ENCODE measurements around the gene LSM10. TPM values are rescaled to one million over a fixed set of nuclear protein-coding genes. Genes with fewer than 3 reads are reported as not detected.

LSM10 gene
- total RNA-seq, 2 experiments from 2014 or later: 44.7 to 47.5 TPM

DNA sequence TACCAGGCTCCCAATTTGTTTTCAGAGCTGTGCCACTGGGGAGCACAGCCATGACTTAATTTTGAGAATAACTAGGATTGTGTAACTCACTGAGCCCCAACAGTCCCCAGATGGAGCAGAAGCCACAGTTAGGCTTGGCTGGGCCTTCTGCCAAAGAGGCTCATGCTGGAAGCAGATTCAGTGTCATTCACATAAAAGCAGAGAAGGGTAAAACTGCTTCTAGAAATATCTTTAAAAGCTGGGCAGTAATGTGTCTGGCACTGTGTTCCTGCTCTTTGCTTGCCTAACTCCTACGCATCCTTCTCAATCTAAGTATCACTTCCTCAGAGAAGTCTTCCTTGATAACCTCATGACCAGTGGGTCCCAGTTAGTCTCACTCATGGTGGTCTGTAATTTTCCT, 32.3 kb downstream of the LSM10 start:
- ATAC-seq (no peak), DNase-seq (no peak)
- no peaks in the 10 kb centered on the region for H3K9me3 Mint-ChIP-seq (ENCODE audit: insufficient read depth)
- ChIA-PET CTCF (interaction anchor here (1.6 to 6.8 kb wide), 3 partner anchors 12 to 178 kb away, joined by 5 to 82 read pairs (median 5); no protein-coding TSS in a partner anchor), POLR2A (interaction anchor here (1.4 to 2.8 kb wide), 2 partner anchors 14 to 42 kb away, joined by 3 to 16 read pairs; no protein-coding TSS in a partner anchor)
- H3K4me1 Mint-ChIP-seq (ENCODE audit: low read depth): peaks cover 51% of the 10 kb centered on the region
- H3K36me3 Mint-ChIP-seq (ENCODE audit: low read depth): peaks cover 34% of the 10 kb centered on the region
- no peaks in the 10 kb centered on the region for H3K27me3 Mint-ChIP-seq (ENCODE audit: low read depth)
- H3K4me3 Mint-ChIP-seq: no peak overlapping the region
- peak overlapping the region; percentile 85 for H3K27ac Mint-ChIP-seq

DNA sequence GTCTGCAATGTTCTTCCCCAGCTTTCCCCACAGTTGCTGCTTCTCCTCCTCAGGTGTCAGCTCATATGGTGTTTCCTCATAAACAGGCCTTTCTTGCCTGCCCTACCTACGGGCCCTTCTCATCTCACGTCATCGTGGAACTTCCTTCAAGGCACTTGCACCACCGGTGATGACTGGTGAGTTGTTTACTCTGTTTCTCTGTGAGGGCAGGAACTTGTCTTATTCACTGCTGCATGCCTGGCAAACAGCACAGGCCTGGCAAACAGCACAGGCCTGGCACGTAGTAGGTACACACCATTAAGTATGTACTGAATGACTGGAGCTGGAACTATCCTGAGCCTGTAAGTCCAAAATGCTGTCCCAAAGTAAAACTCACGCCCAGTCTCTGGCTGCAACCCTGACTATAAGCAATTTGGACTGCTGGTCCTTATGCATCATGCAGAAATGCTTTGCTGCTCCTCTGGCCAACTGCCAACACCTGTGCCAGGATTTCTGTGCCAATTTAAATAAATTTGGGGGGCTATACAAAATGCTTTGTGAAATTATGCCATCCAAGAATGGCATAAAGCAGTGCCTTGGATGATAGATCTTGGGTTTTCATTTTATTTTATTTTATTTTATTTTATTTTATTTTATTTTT, 37.7 kb downstream of the LSM10 start:
- ChIA-PET POLR2A (interaction anchor here (1.2 kb wide), 1 partner anchor 9 kb away, joined by 3 read pairs; no protein-coding TSS in a partner anchor), CTCF (interaction anchor here (1.6 to 2.4 kb wide), 2 partner anchors 9 to 17 kb away, joined by 13 to 21 read pairs; no protein-coding TSS in a partner anchor)
- Mint-ChIP-seq H3K36me3 (ENCODE audit: low read depth) (peaks cover 58% of the 10 kb centered on the region), H3K4me3 (no peak overlapping the region), H3K9me3 (ENCODE audit: insufficient read depth) (no peaks in the 10 kb centered on the region), H3K27me3 (ENCODE audit: low read depth) (no peaks in the 10 kb centered on the region), H3K4me1 (ENCODE audit: low read depth) (peaks cover 6% of the 10 kb centered on the region), H3K27ac (peak overlapping the region; percentile 59)
- DNase-seq: no peak
- ATAC-seq: no peak

DNA sequence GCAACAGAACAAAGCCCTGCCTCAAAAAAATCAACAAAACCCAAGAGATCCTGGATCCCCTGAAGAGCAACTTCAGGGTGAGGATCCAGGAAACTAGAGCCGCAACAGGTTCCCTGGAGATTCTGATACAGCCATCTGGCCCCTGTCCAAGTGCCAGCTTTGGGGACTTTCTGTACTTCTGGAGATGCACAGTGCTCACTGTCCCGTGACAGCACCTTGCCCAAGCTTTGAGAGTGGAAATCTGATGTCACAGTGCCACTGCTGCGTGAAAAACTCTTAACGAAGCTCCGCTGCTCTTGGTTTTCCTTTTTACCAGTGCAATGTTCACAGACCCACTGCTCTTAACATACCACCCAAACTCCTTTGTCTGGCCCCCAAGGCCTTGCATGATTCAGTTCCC, 38.3 kb downstream of the LSM10 start:
- Mint-ChIP-seq H3K36me3 (ENCODE audit: low read depth) (peaks cover 64% of the 10 kb centered on the region), H3K4me1 (ENCODE audit: low read depth) (peaks cover 6% of the 10 kb centered on the region), H3K27me3 (ENCODE audit: low read depth) (no peaks in the 10 kb centered on the region), H3K4me3 (no peak overlapping the region), H3K27ac (peak overlapping the region; percentile 59), H3K9me3 (ENCODE audit: insufficient read depth) (no peaks in the 10 kb centered on the region)
- ChIA-PET POLR2A (interaction anchor here (0.9 to 1.2 kb wide), 2 partner anchors 9 to 10 kb away, joined by 3 read pairs; no protein-coding TSS in a partner anchor), CTCF (interaction anchor here (2.4 kb wide), 1 partner anchor 10 kb away, joined by 21 read pairs; no protein-coding TSS in a partner anchor)
- no peak for ATAC-seq
- no peak for DNase-seq

DNA sequence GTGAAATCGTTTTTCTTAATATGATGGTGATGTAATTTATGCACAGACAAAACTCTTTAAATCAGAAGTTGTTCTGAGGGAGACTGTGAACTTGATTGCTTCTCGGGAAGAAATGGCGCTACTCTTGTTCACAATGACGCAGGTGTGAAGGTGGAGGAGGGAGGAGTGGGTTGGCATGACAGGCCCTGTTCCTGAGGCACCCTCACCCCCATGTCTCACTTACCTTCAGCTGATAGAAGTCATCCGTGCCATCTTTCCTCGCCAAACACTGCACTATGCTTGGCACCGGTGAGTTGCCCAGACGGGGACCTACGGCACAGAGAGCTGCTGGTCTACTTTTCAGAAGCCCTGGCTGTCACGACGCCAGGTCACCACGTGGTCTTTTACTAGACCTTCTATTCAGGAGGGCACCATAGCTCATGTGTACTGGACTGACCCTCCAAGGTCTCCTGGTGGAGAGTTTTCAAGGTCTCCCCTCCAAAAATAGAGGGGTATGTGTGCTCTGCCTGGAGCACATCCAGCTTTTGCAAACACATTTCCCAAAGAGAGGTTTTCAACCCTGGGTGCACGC, 39.1 kb downstream of the LSM10 start:
- no peaks in the 10 kb centered on the region for H3K9me3 Mint-ChIP-seq (ENCODE audit: insufficient read depth)
- peaks cover 69% of the 10 kb centered on the region for H3K36me3 Mint-ChIP-seq (ENCODE audit: low read depth)
- no peak overlapping the region for H3K27ac Mint-ChIP-seq
- POLR2A ChIA-PET: interaction anchor here (0.9 kb wide), 1 partner anchor 9 kb away, joined by 3 read pairs; no protein-coding TSS in a partner anchor
- no peaks in the 10 kb centered on the region for H3K27me3 Mint-ChIP-seq (ENCODE audit: low read depth)
- no peak for ATAC-seq
- CTCF ChIA-PET: no interaction called here
- peaks cover 6% of the 10 kb centered on the region for H3K4me1 Mint-ChIP-seq (ENCODE audit: low read depth)
- H3K4me3 Mint-ChIP-seq: no peak overlapping the region
- DNase-seq: no peak

DNA sequence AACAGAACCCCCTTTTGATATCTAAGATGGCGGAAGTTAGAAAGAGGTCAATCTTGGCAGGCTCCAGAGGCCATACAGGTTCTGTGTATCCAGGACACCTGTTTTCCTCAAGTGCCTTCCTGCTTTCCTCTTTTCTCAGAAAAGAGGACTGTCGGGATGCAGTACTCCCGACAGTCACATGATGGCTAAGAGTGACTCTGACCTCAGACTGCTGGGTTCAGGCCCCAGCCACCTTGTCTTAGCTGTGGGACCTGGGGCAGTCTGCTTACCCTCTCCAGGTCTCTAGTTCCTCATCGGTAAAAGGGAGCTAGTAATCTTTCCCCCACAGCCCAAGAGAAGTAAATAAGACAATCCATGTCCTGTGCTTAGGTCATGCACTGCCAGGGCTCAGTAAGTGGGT, 41.9 kb downstream of the LSM10 start:
- Mint-ChIP-seq H3K36me3 (ENCODE audit: low read depth) (peaks cover 66% of the 10 kb centered on the region), H3K27me3 (ENCODE audit: low read depth) (no peaks in the 10 kb centered on the region), H3K4me3 (no peak overlapping the region), H3K9me3 (ENCODE audit: insufficient read depth) (no peaks in the 10 kb centered on the region), H3K4me1 (ENCODE audit: low read depth) (peaks cover 20% of the 10 kb centered on the region), H3K27ac (peak overlapping the region; percentile 42)
- ChIA-PET POLR2A (interaction anchor here (0.7 kb wide), 1 partner anchor 10 kb away, joined by 3 read pairs; no protein-coding TSS in a partner anchor), CTCF (interaction anchor here (2.0 to 9.6 kb wide), 2 partner anchors 12 to 13 kb away, joined by 5 to 82 read pairs; no protein-coding TSS in a partner anchor)
- ATAC-seq (no peak), DNase-seq (no peak)

DNA sequence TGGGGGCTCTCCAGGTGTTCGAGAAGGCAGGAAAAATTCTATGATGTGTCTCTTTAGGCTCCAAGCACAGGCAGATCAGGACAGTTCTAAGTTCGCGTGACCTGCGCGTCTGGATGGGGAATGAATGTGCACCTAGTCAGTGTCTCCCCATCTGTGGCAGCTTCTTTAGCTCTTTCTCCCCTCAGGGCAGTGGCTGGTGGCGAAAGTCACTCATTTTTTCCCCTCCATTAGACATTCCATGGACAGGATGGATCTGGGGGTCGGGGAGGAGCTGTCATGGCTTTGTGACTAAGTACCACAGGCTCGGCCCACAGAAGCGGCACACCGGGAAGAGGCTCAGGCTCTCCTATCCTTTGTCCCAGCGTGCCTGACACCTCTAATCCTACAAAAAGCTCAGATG, 43.2 kb downstream of the LSM10 start:
- ATAC-seq (no peak), DNase-seq (no peak)
- H3K9me3 Mint-ChIP-seq (ENCODE audit: insufficient read depth): no peaks in the 10 kb centered on the region
- H3K36me3 Mint-ChIP-seq (ENCODE audit: low read depth): peaks cover 63% of the 10 kb centered on the region
- no peak overlapping the region for H3K27ac Mint-ChIP-seq
- POLR2A ChIA-PET: interaction anchor here (1.1 kb wide), 1 partner anchor 31 kb away, joined by 3 read pairs; the partner anchor contains the start of gene EVA1B
- no peak overlapping the region for H3K4me3 Mint-ChIP-seq
- H3K4me1 Mint-ChIP-seq (ENCODE audit: low read depth): peaks cover 24% of the 10 kb centered on the region
- H3K27me3 Mint-ChIP-seq (ENCODE audit: low read depth): no peaks in the 10 kb centered on the region
- CTCF ChIA-PET: interaction anchor here (1.2 to 9.6 kb wide), 2 partner anchors 12 to 13 kb away, joined by 4 to 82 read pairs; no protein-coding TSS in a partner anchor

DNA sequence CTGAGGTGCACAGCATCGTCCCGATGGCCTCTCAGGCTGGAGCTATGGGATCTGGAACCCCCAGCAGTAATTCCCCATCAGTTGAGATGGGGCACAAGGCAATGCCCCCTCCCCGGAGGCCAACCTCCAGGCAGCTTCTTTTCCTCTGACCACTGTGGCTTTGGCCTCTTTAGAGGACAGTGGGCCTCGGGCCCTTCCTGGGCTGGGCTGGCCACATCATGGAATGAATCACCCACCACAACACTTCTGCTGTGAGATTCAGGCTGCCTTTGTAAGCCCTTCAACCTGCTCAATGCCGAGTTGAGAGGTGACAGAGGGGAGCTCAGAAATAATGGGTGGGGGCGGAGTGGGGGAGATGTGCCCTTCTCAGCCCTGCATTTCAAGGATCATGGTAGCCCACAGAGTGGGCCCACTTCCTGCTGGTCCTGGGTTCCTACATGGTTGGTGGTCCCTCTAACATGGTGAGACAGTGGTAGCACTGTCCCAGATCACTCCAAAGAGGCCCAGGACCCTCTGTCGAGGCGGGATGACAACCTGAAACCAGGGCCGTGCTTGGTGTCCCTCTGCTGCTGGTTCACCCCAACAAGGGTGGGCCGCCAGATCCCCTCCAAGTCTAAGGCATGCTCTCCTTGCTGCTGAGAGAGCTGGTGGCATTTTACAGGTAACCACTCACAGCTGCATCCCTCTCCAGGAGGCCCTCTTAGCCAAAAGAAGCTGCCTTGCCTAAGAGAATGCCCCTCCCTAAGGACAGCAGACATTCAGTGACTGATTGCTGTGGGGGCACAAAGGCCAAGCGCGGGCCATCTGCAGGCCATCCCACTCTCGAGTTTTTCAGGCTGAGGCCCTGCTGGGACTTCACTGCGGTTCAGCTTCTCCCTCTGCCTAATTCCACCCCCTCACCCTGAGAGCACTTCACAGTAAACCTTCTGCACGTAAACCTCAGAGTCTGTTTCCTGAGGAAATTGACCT, 44.5 kb downstream of the LSM10 start:
- ATAC-seq: no peak
- CTCF ChIA-PET: interaction anchor here (1.2 to 9.6 kb wide), 6 partner anchors 10 to 203 kb away, joined by 3 to 82 read pairs (median 4); no protein-coding TSS in a partner anchor
- H3K9me3 Mint-ChIP-seq (ENCODE audit: insufficient read depth): no peaks in the 10 kb centered on the region
- no peak for DNase-seq
- no peaks in the 10 kb centered on the region for H3K27me3 Mint-ChIP-seq (ENCODE audit: low read depth)
- POLR2A ChIA-PET: interaction anchor here (0.8 to 3.6 kb wide), 2 partner anchors 13 to 80 kb away, joined by 3 to 16 read pairs; no protein-coding TSS in a partner anchor
- no peak overlapping the region for H3K4me3 Mint-ChIP-seq
- peaks cover 58% of the 10 kb centered on the region for H3K36me3 Mint-ChIP-seq (ENCODE audit: low read depth)
- H3K4me1 Mint-ChIP-seq (ENCODE audit: low read depth): peaks cover 24% of the 10 kb centered on the region
- H3K27ac Mint-ChIP-seq: no peak overlapping the region

DNA sequence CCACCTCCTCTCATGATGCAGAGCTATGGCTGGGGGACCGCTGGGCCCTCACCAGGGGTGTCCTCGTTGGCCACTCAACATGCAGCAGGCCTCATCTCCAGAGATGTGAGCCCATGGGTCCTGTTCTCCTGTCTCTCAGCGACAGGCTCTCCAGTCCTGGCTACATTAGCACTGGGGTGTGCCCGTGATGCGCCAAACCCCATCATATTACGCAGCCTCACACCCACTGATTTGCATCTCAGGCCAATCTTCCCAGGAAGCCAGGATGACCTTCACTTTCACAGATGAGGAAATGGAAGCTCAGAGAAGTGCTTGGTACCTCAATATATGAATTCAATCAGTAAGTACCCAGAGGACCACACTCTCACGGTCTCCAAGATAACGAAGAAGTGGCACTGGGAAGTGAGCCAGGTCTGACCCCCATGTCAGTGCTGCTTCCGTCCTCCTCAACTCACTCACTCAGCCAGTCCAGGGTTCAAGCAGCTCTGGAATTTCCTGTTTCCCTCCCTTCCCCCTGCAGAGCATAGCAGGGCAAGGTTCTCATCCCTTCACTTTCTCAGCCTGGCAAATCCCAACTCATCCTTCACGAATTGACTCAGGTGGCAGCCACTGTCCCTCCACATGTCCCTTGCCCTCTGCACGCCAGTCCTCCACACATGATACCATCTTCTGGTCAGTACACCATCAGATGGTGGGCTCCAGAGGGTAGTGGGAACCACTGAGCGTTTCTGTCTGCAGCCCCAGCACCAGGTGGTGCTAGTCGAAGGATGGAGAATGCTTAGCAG, 45.4 kb downstream of the LSM10 start:
- ChIA-PET CTCF (interaction anchor here (1.3 to 9.6 kb wide), 4 partner anchors 10 to 73 kb away, joined by 3 to 82 read pairs (median 10); no protein-coding TSS in a partner anchor), POLR2A (interaction anchor here (0.8 to 3.6 kb wide), 4 partner anchors 14 to 81 kb away, joined by 3 to 16 read pairs (median 6); partner anchors contain the start of gene EVA1B)
- H3K36me3 Mint-ChIP-seq (ENCODE audit: low read depth): peaks cover 59% of the 10 kb centered on the region
- no peaks in the 10 kb centered on the region for H3K9me3 Mint-ChIP-seq (ENCODE audit: insufficient read depth)
- peak overlapping the region; percentile 4 for H3K27ac Mint-ChIP-seq
- H3K27me3 Mint-ChIP-seq (ENCODE audit: low read depth): no peaks in the 10 kb centered on the region
- H3K4me3 Mint-ChIP-seq: no peak overlapping the region
- DNase-seq (no peak), ATAC-seq (no peak)
- peaks cover 24% of the 10 kb centered on the region for H3K4me1 Mint-ChIP-seq (ENCODE audit: low read depth)

DNA sequence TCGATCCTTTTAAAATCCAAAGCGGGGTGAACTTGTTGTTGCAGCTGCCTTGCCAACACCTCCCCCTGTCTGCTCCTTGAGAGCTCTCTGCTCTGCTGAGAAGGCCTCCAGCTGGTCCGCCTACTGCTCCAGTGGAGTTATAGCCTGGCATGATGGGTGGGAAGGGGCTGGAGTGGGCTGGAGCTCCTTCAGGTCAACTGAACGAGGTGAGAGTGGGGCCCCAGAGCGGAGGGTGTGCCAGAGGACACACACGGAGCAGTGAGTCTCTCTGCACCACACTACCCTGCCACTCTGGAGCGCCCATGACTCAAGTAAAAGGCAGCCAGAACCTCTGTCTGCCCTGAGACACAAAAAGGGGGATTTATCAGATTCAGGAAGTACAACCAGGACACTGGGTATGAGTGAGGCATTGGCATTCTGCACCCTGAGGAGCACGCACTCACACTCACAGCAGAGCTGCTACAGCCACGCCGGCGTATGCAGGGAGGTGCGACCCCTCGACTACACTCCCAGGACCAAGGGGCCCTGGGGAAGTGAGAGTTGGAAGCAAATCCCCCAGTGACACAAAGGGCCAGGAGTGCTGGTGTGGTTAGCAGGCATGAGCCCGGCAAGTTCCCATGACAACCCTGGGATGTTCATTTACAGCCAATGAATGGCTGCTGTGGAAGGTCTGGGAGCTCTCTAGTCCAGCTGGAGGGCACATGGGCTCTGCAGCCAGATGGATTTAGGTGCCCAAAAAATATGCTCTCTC, 46.3 kb downstream of the LSM10 start:
- no peaks in the 10 kb centered on the region for H3K27me3 Mint-ChIP-seq (ENCODE audit: low read depth)
- CTCF ChIA-PET: interaction anchor here (0.9 to 9.6 kb wide), 8 partner anchors 9 to 163 kb away, joined by 3 to 82 read pairs (median 4); no protein-coding TSS in a partner anchor
- DNase-seq (no peak), ATAC-seq (no peak)
- H3K9me3 Mint-ChIP-seq (ENCODE audit: insufficient read depth): no peaks in the 10 kb centered on the region
- H3K36me3 Mint-ChIP-seq (ENCODE audit: low read depth): peaks cover 58% of the 10 kb centered on the region
- peaks cover 23% of the 10 kb centered on the region for H3K4me1 Mint-ChIP-seq (ENCODE audit: low read depth)
- no peak overlapping the region for H3K4me3 Mint-ChIP-seq
- POLR2A ChIA-PET: interaction anchor here (0.8 to 3.6 kb wide), 4 partner anchors 15 to 35 kb away, joined by 4 to 16 read pairs (median 6); partner anchors contain the start of gene EVA1B
- H3K27ac Mint-ChIP-seq: peak overlapping the region; percentile 72
